HG02884 (cell line): ENCODE results near the gene POU2AF1.
A peak's percentile ranks its signal among the peaks of the same experiment; 100 is the strongest.

Experiments
- ATAC-seq: cut with Tn5 transposase; IDR thresholded peaks from one replicate; pipeline ENCODE4 v1.9.1; 2021; ENCODE audit warnings: mild to moderate bottlenecking, moderate library complexity; ENCODE audit not compliant: unreplicated experiment

The POU2AF1 gene

DNA sequence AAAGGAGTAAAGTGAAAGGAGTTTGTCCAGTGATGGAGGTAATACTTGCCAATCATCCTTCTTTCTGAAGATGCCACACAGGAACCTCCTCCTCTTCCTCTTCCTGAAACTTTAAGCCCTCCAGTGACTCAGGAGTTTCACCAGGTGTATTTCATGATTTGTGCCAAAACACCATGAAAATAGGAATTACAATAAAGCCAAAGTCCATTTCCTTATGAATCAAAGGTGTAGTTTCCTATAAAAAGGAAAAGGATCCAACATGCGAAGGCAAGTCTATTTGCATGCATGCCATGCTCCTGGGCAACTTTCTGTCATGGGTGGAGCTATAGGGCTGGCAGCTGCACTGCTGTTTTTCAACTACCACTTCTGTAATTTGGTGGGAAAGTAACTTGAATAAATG, 9.8 kb upstream of the POU2AF1 start:
- ATAC-seq = no peak

DNA sequence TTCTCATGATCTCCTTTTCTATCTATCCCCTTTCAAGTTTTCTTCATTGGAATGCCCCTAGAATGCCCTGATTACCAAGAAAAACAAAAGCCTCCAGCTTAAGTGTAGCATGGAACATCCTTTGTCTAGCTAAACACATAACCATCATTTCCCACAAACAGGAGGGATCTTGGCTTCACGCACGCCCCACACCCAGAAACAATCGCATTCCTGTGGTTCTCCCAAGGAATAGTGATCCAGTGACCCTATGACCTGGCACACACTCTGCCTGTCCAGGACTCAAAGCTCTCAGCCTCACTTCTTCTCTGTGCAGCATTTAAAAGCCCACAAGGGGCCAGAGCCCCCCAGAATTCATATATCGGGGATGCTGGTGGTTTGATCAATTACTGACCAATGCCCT, 9.3 kb upstream of the POU2AF1 start:
- no peak for ATAC-seq

DNA sequence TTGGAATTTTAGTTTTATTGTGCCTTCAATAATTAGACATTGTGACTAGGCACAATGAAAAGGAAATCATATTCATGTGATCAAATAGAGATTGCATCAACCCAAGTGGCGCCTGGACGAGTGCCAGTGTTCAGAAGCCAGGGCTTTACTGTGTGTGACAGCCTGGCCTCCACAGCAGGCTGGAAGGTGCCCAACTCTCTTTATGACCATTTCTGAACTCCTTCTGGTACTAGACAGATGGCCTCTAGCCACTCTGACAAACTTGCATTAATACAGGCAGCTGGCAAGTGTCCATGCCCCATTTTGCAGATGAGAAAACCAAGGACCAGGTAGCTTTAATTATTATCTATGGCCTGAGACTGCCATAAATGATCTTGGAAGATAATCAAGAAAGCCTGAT, 8.3 kb upstream of the POU2AF1 start:
- no peak for ATAC-seq

DNA sequence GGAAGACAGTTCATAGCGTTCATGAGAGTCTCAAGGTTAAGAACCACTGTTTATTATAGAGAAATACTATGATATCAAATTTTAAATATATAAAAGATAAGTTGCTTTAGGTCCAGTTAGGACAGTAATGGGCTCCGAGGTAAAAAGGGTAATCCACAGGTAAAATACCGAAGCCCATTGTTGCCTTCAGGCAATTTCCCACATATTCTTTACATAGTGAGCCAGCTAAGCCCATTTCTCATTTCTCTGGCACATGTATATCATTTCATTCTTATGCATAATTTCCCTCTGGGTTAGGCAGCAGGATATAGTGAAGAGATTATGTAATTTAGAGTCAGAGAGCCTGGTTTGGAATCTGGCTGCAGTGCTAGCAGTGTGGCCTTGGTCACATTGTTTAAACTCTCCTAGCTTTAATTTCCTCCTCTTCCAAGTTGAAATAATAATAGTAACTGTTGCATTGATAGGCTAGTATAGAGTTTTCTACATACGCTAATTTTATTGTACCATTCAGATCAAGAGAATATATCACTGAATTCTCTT, 7.6 kb upstream of the POU2AF1 start:
- ATAC-seq = no peak

DNA sequence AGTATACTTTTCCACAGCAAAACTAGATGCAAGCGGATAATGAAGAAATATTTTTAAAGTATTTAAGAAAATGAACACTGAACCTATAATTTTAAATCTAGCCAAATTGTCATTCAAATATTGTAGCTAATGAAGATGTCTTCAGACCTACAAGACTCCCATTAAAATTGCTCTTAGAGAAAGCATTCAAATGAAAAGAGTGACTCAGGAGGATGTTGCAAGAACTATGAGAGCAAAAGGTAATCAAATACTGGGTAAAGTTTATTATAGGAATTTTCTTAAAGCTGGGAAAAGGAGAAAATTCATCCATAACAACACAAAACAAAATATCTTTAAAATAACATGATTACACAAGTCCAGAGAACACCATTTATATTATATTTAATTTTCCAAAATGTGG, 5.4 kb upstream of the POU2AF1 start:
- ATAC-seq = no peak

DNA sequence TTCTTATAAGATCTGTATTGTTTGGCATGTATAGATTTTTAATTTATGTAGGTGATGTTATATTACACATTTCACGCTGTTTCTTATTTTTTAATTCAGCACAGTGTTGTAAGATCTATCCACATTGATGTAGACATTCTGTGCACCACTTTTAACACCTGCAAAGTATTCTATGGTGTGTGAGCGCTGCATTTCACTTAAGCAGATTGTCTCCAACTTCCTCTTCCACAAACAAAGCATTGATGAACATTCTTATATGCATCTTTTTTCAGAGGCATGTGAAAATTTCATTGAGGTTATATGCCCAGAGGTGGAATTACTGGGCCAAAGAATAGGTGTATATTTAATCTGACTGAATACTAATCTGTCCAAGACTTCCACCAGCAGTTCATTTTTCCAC, 3.4 kb upstream of the POU2AF1 start:
- no peak for ATAC-seq

DNA sequence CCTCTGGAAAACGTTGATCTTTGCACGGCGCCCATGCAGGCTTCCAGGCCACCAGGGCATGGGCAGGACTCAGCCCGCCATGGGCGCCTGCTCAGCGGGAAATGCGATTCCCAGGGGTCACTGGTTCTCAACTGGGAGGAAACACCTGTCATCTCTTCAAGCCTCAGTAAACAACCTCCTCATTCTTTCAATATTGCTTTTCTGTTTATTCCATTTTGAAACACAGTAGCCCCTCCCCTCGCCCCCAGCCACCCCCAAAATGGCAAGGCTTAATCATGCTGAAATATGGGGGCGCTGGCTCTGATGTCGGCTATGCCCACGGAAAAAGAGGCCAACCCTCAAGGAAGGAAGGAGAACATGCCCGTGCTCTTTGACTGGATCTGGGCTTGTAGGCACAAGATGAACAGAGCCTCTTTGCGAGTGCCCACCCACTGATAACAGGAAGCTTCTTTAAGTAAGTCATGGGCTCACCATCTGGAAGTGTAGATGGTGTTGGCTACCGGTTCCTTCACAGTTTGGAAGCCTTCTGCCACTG, 594 bp upstream of the POU2AF1 start:
- peak; percentile 26 for ATAC-seq

DNA sequence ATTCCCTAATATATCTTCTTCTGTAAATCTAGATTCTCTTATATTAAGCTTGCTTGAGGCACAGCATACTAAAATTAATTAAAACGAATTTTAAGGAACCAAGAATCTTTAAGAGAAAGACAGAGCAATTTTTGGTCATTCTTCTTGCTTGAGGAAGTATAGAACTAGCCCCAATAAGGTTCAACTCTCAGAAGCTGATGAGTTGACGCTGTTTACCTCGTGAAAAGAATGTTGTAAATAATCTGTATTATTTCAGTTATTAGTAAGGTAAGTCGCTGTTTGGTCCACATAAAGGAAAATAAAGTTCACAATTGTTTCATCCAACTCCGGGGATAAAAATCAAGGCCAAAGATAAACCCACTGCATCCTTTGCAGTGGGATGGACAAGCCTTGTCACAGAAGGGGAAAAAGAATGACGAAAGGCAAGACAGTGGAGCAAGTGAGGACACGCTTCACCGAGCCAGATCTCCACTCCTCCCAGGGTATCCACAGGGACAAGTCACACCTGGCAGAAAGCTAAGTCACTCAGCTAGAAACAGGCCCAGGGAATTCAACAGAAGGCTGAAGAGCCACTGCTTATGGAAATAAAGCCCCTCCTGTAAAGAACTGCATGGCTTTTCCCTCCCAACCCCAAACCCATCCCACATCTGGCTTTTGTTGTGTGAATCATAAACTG, 752 bp downstream of the POU2AF1 start:
- ATAC-seq = no peak

DNA sequence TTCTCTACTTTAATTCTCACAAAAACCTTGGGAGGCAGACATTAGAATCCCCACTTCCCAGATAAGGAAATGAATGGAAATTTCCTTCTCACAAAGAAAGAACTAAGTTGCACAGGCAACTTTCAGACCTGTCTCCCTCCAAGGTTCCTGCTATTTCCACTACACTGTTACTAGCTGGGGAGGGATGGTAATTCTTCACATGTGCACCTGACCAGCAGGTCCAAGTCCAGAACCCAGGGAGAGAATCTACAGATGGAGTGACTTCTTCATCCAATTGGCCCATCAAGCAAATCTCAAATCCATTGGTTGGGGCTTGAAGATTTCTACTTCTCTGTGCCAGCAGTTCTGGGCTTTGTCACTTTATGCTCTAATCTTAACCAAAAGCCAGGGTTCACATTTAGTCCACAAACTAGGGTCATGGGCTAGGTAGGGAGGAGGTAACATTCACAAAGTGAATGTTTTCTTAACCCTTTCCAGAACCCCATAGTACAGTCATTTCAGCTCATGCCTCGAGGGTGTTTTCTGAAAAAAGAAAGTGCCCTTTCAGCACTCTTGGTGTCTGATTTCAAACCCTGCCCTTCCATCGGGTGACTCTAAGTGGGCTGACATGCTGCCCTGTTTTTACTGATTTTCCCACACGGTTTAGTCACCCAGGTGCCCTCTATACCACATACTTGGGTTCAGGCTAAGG, 2.7 kb downstream of the POU2AF1 start:
- no peak for ATAC-seq

DNA sequence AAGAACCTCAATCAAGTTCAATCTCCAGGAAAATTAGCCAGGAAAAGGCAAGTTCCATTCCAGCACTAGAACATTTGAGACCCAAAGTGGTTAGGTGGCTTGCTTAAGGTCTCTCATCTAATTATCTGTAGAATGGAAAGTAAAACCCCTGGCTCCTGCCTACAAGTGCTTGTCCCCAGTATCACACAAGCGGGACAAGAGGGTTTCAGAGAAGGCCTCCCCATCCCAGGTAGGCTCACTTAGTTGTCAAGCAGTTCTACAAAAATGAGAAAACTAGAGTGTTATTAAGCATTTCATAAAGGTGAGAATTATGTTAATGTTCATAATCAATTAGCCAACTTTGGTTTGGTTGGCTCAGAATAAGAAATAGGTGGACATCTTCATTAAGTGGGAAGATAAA, 5.5 kb downstream of the POU2AF1 start:
- ATAC-seq = no peak

DNA sequence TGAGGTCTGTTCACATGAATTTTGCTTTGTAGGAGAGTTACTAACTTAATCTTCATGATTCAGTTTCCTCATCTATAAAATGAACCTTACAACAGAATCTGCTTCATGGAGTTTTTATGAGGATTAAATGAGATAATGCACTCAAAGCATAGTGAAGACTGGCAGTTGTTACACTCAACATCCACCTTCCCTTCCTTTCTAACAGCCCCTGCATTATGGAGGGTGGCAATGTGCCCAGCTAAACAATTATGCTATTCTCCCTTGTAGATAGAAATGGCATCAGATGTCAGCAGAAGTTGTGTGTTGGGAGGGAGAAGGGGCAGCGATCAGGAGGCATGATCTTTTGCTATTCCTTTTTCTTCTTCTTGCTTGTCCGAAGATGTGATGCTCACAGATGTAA, 6.5 kb downstream of the POU2AF1 start:
- no peak for ATAC-seq

DNA sequence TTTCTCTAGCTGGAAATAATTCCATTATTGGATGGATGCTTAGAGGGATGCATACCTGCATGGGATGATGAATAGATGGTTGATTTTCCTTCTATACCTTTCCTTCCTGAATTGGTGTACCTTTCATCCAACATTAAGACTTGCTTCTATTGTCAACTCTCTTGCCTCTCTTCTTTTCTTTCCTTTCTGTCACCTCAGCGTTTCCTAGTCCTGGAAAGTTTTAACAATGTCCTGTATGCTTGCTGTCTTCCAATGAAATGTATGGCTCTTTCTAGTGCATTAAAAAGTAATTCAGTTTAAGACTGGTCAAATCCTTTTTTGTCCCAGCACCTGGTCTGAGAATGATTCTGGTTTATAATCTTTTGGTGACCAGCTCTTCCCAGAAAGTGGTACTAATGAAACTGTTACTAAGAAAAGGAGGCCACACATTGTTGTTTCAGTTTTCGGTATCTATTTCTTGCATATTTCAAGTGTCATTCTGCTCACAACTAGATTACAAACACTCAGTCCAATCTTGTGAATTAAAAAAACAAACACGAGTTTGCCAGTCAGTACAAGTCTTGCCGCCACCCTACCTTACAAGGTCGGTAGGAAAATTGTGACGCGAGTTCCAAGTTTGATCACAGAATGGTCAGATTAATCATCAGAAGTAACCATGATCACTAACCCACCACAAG, 8.0 kb downstream of the POU2AF1 start:
- ATAC-seq = peak; percentile 33

DNA sequence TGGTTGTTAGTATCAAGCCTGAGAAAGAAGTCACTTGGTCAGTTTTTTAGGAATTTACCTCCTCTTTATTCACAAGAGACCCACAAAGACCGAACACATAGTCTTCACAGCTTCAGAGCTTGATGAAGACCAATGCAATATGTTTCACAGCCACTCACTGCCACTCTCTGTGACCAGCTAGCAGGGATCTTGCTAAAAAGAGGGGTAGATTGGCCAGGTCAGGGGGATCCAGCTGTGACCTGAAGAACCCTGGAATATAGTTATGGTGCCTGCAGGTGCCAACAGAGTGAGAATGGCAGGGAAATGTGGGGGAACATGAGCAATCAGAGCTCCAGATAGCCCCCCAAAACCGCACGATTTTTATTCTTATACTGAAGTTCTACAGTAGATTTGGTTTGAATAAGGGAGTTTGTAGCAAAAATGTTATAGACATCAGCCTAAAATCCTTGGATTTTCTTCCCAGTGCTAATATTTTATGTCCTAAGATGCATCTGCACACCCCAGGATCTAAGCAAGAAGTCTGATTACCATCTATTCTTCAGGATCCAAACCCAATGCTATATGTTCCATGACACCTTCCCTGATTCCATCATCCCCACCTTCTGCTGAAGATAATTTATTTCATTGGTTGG, 8.7 kb downstream of the POU2AF1 start:
- ATAC-seq = no peak

DNA sequence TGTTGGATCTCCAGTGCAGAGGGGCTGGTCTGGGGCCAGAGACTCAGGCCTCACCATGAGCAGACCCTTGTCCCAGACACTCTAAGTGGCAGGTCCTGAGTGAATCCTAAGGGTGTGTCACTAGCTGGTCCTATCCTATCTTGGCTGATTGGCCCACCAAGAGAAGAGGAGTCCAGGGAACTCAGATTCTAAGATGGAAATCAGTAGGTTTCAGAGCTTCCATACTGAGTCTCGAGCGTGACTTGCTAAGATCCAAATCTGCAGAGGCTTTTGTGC, 10.9 kb downstream of the POU2AF1 start:
- no peak for ATAC-seq

DNA sequence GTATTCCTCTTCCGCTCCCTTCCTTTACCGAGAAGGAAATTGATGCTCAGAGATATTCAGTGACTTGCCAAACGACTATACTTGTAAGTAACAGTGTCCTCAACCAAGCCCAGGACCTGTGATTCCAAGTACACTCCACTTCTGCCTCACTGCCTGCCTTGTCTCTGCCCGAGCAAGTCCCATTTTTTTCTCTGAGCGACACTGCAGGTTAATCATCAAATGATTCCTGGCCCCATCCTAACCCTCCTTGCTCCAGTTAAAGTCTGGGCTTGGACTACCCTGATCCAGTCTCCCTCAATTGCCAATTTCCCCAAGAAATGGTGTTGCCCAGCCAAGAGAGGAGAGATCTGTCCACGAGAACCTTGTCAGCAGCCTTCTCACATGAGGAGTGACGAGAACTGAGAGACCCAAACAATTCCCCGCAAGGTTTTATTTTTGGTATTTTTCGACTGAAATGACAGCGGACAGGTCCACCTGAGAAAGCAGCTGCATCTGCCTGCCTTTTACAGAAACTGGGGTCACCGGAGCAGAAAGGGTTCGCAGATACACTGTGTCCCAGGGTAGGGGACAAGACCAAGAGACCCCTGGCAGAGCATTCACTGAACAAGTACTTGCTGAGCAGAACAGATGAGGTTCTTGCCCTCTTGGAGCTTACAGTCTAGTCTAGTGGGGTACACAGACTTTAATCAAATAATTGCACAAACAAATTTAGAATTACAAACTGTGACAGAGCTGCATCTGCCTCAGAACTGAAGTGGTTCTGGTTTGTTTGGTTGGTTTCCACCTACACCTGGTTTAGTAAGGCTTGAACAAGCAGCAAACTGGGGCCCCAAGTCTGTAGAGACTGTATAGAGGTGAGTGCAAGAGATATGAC, 11.4 kb downstream of the POU2AF1 start:
- ATAC-seq = peak; percentile 61

DNA sequence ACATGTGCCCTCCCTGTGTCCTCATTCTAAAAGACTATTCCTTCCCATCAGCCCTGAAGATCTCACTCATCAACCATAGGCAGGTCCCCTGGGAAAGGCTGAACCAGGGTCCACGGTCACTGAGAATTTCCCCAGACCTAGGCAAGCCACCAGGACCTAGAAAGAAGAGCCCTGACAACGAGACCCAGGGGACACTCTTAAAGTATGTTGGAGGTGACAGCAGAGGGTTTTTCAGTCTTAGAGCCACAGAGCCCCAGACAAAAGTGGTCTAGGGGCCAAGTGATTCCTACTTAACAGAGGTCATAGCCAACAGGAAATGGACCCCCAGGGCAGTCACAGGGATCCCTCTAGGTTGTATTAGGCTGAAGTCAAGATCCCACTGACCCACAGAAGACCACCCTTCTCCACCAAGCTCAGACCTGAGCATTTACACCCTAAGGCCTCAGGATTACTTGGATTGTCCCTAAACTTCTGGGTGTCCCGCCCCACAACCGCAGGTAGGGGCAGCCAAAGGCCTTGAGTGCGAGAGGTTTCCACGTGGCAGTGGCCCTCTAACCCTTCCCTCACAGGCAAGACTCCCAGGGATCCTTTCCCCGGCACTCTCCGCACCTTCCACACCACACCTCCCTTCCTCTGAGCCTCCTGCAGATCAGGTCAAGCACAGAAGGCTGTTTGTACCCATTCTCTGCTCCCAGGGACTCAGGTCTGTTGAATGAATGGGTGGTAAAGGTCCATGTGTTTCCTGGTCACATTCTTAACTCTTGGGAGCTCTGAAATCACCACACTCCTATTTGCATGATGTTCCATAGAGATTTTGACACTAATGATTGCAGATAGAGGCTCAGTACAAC, 12.3 kb downstream of the POU2AF1 start:
- ATAC-seq = no peak

DNA sequence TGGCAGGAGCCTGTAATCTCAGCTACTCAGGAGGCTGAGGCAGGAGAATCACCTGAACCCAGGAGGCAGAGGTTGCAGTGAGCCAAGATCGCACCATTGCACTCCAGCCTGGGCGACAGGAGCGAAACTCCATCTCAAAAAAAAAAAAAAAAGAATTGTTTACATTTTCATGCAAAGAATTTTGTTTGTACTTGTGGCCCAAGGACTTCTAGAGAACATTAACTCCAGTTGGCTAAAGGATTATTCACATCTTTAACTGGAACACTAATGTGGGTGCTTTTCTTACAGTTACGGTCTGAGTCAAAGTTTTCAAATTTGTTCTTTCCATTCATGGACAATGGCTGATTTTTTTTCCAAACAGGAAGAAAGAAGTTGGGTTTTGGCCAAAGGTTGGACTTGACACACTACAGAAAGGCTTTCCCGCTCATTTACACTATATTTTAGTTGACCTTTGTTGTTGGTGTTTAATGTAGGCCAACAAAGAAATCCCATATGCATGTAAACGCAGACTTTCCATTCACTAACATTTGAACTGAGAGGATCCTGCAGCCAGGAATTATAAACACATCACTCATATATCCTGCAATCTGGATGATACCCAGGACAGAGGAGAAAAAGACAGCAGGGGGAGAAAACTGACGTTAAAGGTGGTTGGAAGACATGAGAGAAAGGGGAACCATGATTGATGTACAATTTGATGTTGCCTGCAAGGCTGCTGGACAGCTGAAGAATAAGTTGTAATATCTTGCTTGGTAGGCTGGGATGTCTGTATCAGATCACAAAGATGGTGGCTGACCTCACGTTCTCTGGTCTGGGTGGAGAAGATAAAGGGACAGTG, 13.1 kb downstream of the POU2AF1 start:
- ATAC-seq = no peak

DNA sequence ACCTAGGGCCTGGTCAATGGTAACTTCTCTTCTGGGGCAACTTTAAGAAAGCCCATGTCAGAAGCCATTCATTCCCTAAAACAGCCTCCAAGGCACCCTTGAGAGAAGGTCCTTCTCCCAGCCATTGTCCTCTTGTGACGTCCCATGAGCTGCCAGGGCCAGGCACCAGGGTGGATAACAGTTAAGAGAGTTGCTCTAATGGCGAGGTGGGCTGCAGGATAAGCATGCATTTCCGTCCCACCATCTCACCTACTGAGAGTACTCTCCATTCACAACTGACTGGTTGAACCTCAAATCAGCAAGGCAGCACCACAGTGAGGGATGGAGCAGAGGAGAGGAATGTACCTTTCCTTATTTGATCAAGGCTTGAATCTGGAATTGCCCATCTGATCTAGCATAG, 14.6 kb downstream of the POU2AF1 start:
- ATAC-seq = no peak

DNA sequence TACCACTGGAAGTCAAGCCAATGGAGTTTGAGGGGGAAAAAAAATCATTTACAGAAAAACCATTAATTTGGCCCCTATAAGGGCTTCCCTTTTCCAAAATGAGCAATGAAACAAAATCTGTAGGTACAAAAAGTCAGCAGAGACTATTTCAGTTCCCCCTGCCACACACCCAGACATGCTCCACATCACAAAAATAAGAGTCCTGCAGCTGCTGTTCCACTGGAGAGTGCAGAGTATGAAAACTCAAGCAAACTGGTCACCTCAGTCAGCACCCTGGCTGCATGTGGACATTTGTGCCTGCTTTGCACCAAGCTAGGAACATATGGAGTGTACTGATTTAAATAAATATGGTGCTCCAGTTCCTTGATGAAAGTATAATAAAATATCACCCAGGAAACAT, 15.1 kb downstream of the POU2AF1 start:
- ATAC-seq = no peak
